K562 (cell line): ENCODE results near the gene CBLC. TPM values are rescaled to one million over a fixed set of nuclear protein-coding genes. Genes with fewer than 3 reads are reported as not detected.

Experiments
- BRD4 ChIP-seq: fragments of 200-600 bp; sonication (generic); IDR thresholded peaks from 2 replicates; pipeline ENCODE4 v1.6.1; 2017; ENCODE audit warnings: inconsistent platforms
- BRF2 ChIP-seq: IDR thresholded peaks from 3 replicates; pipeline ENCODE4 v1.6.1; 2011; ENCODE audit warnings: borderline replicate concordance, mild to moderate bottlenecking; ENCODE audit not compliant: insufficient read length, insufficient read depth
- CTBP1 ChIP-seq: fragments of 450-650 bp; IDR thresholded peaks from 2 replicates; pipeline ENCODE4 v1.6.1; 2016; ENCODE audit warnings: borderline replicate concordance
- ETV6 ChIP-seq, 3 experiments: fragments of 150-350 bp in 1 of 3; sonication (generic) in 1 of 3; formaldehyde crosslinking in 1 of 3; IDR thresholded peaks; 2 replicates each; pipeline versions ENCODE4 v1.6.1 to v1.8.0; 2014 to 2022; ENCODE audit warnings: borderline replicate concordance in 2 of 3, low read depth in 2 of 3, antibody characterized with exemption in 1 of 3, low read length in 1 of 3, mild to moderate bottlenecking in 1 of 3, missing genetic modification reagents in 1 of 3
- FOXO4 ChIP-seq: fragments of 450-650 bp; formaldehyde crosslinking; IDR thresholded peaks from 2 replicates; pipeline ENCODE4 v1.4.0; 2020; ENCODE audit warnings: mild to moderate bottlenecking, moderate library complexity
- FOXP1 ChIP-seq: sonication (generic); formaldehyde crosslinking; IDR thresholded peaks from 2 replicates; pipeline ENCODE4 v1.8.0; 2022; ENCODE audit warnings: mild to moderate bottlenecking, missing genetic modification reagents
- GABPB2 ChIP-seq: fragments of 250-450 bp; sonication (Bioruptor Pico); conservative IDR thresholded peaks from 2 replicates; pipeline ENCODE4 v1.5.1; 2021; ENCODE audit warnings: mild to moderate bottlenecking
- HDAC6 ChIP-seq: IDR thresholded peaks from 2 replicates; pipeline ENCODE4 v1.6.1; 2012; ENCODE audit warnings: low read depth, mild to moderate bottlenecking, control low read depth, inconsistent platforms, low read length, moderate library complexity
- MED1 ChIP-seq: sonication (generic); formaldehyde crosslinking; IDR thresholded peaks from 2 replicates; pipeline ENCODE4 v1.8.1; 2023; ENCODE audit warnings: missing genetic modification reagents, borderline replicate concordance
- MEIS2 ChIP-seq: fragments of 450-650 bp; IDR thresholded peaks from 2 replicates; pipeline ENCODE4 v1.6.1; 2014; ENCODE audit warnings: mild to moderate bottlenecking; ENCODE audit not compliant: partially characterized antibody
- POLR3A ChIP-seq: IDR thresholded peaks from 2 replicates; pipeline ENCODE4 v1.6.1; 2011; ENCODE audit warnings: borderline replicate concordance, mild to moderate bottlenecking, moderate library complexity; ENCODE audit not compliant: insufficient read length, insufficient read depth; ENCODE audit errors: extremely low read depth
- UBTF ChIP-seq, 2 experiments: IDR thresholded peaks; 2 replicates each; pipeline ENCODE4 v1.6.1; 2012; ENCODE audit warnings: improper control_type of control experiment in 2 of 2, low read depth in 2 of 2, low read length in 2 of 2, borderline replicate concordance in 1 of 2
- ZBTB43 ChIP-seq: sonication (generic); formaldehyde crosslinking; IDR thresholded peaks from 2 replicates; pipeline ENCODE4 v1.8.0; 2023; ENCODE audit warnings: mild to moderate bottlenecking, missing genetic modification reagents
- ZKSCAN1 ChIP-seq: fragments of 150-350 bp; IDR thresholded peaks from 2 replicates; pipeline ENCODE4 v1.6.1; 2016; ENCODE audit warnings: low read depth, low read length
- ZNF140 ChIP-seq: fragments of 250-450 bp; sonication (Bioruptor Pico); IDR thresholded peaks from 2 replicates; pipeline ENCODE4 v1.8.0; 2021; ENCODE audit warnings: moderate library complexity, mild to moderate bottlenecking, inconsistent platforms
- ZNF184 ChIP-seq: sonication (generic); formaldehyde crosslinking; IDR thresholded peaks from 2 replicates; pipeline ENCODE4 v1.5.0; 2020; ENCODE audit warnings: missing genetic modification reagents
- ZNF311 ChIP-seq: fragments of 250-450 bp; sonication (Bioruptor Pico); IDR thresholded peaks from 2 replicates; pipeline ENCODE4 v1.4.0; 2020; ENCODE audit warnings: mild to moderate bottlenecking, moderate library complexity
- ZNF511 ChIP-seq: sonication (generic); formaldehyde crosslinking; IDR thresholded peaks from 2 replicates; pipeline ENCODE4 v1.8.0; 2022; ENCODE audit warnings: mild to moderate bottlenecking, missing genetic modification reagents
- ZNF699 ChIP-seq: fragments of 250-450 bp; sonication (Bioruptor Pico); IDR thresholded peaks from 2 replicates; pipeline ENCODE4 v1.8.0; 2021; ENCODE audit warnings: mild to moderate bottlenecking, moderate library complexity; ENCODE audit not compliant: insufficient replicate concordance
- ZZZ3 ChIP-seq: fragments of 450-650 bp; IDR thresholded peaks from 2 replicates; pipeline ENCODE4 v1.6.1; 2016; ENCODE audit warnings: antibody characterized with exemption, mild to moderate bottlenecking, moderate library complexity
- polyA plus RNA-seq, 8 experiments: library from polyadenylated mRNA; depleted of rRNA in 4 of 8; stranded (reverse) in 5 of 8; unstranded in 3 of 8; fragments of >200 nt; fragmentation: Nextera tagmentation in 2 of 8; fragmentation: Illumina TruSeq in 1 of 8; extraction: Ambion mirVana in 2 of 8; extraction: Trizol in 1 of 8; gene quantifications; 2 replicates each; pipeline versions ENCODE4 v1.2.1 to v1.2.3, GENCODE V29; 2011 to 2014; ENCODE audit warnings: inconsistent platforms in 1 of 8, missing spikeins in 1 of 8
- total RNA-seq, 7 experiments: library from RNA; depleted of rRNA in 6 of 7; stranded (reverse); fragments of >200 nt in 6 of 7; fragmentation: Illumina TruSeq in 2 of 7; extraction: Trizol in 2 of 7; gene quantifications; 2 replicates each; pipeline versions ENCODE4 v1.2.1 to v1.2.3, GENCODE V29; 2011 to 2021; ENCODE audit warnings: low replicate concordance in 1 of 7

The CBLC gene
- total and polyA plus RNA-seq, 9 of the 15 experiments (the other 6 are each of a cell fraction or from before 2014, with no cell fraction given): 0.09 TPM; not detected in 8

GRCh38 chr19:44845612-44846454 is 68.1 kb downstream of the CBLC start, which contains the start of gene NECTIN2 (continued):
- TF ChIP-seq ZBTB43 (no peak), ZNF140 (CRISPR knock-in tag) (no peak), ZZZ3 (no peak), BRF2 (no peak), POLR3A (no peak), ZKSCAN1 (no peak), ZNF184 (CRISPR knock-in tag) (no peak), HDAC6 (no peak), GABPB2 (CRISPR knock-in tag) (no peak), FOXP1 (no peak), ETV6 (IDR thresholded peaks at IDR 0.05; ENCODE audit: borderline replicate concordance in 1 of 2, low read depth in 2 of 2, low read length in 1 of 2) (no peak), ETV6 (CRISPR knock-in tag; IDR thresholded peaks at IDR 0.05; ENCODE audit: borderline replicate concordance) (no peak), ZNF699 (CRISPR knock-in tag) (no peak), UBTF (IDR thresholded peaks at IDR 0.05; ENCODE audit: borderline replicate concordance in 1 of 2, low read depth in 2 of 2, low read length in 2 of 2) (0 out of 4 replicates have a peak, but pooled peaks of 1 of the 2 experiments have one; percentile 22), BRD4 (no peak), MED1 (CRISPR knock-in tag) (no peak), ZNF311 (no peak), ZNF511 (CRISPR knock-in tag) (no peak), MEIS2 (no peak), CTBP1 (peak; percentile 78; the same call in 1 of the 2 replicates), FOXO4 (CRISPR knock-in tag) (0 out of 2 replicates have a peak, but pooled peaks have one; percentile 51)
